ENCODE results near the gene USP7.

The USP7 gene

DNA sequence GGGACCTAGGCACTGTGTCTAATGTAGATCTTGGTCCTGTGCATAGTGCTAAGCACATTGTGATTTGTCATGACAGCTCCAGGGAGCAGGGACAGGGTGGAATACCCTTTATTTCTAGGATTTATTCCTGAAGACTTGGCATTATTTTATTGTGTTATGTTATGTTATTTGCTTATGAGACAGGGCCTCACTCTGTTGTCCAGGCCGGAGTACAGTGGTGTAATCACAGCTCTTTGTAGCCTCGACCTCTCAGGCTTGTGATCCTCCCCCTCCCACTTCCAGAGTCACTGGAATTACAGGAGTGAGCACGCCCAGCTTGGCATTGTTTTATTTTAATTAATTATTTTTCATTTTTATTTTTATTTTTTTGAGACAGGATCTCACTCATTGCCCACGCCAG lies 40.5 kb upstream of the USP7 start:
- TF ChIP-seq ZFX (IDR thresholded peaks at IDR 0.05; ENCODE audit: borderline replicate concordance) = no peak
- TF ChIP-seq, protein P1, sequence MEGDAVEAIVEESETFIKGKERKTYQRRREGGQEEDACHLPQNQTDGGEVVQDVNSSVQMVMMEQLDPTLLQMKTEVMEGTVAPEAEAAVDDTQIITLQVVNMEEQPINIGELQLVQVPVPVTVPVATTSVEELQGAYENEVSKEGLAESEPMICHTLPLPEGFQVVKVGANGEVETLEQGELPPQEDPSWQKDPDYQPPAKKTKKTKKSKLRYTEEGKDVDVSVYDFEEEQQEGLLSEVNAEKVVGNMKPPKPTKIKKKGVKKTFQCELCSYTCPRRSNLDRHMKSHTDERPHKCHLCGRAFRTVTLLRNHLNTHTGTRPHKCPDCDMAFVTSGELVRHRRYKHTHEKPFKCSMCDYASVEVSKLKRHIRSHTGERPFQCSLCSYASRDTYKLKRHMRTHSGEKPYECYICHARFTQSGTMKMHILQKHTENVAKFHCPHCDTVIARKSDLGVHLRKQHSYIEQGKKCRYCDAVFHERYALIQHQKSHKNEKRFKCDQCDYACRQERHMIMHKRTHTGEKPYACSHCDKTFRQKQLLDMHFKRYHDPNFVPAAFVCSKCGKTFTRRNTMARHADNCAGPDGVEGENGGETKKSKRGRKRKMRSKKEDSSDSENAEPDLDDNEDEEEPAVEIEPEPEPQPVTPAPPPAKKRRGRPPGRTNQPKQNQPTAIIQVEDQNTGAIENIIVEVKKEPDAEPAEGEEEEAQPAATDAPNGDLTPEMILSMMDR (IDR thresholded peaks at IDR 0.05) = no peak

DNA sequence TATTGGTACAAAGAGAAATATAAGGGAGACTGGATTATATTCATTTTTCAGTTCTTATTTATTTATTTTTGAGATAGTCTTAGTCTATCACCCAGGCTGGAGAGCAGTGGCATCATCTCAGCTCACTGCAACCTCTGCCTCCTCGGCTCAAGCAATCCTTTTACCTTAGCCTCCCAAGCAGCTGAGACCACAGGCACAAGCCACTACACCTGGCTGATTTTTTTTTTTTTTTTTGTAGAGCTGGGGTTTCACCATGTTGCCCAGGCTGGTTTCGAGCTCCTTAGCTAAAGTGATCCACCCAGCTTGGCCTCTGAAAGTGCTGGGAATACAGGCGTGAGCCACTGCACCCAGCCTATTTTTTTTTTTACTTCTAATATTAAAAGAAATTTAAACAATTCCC lies 40.1 kb upstream of the USP7 start:
- H3K27ac ChIP-seq = no peak overlapping the region
- TF ChIP-seq, protein P1 (IDR thresholded peaks at IDR 0.05) = no peak
- no peak for TF ChIP-seq ZFX (IDR thresholded peaks at IDR 0.05; ENCODE audit: borderline replicate concordance)

More for the DNA sequence above, 40.5 kb upstream of the USP7 start:
- H3K27ac ChIP-seq = no peak overlapping the region

DNA sequence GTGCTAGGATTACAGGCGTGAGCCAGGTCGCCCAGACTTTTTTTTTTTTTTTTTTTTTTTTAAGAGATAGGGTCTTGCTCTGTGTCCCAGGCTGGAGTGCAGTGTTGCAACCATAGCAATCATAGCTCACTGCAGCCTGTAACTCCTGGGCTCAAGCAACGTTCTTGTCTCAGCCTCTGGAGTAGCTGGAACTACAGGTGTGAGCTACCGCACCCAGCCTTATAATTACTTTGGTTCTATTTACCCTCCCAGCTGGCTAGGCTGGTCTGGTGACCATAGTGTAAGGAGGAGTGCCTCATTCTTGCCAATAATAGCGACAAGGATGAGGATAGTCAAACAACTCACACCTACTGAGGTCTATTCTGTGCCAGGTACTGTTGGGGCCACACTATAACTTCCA lies 39.6 kb upstream of the USP7 start:
- no peak overlapping the region for H3K27ac ChIP-seq

DNA sequence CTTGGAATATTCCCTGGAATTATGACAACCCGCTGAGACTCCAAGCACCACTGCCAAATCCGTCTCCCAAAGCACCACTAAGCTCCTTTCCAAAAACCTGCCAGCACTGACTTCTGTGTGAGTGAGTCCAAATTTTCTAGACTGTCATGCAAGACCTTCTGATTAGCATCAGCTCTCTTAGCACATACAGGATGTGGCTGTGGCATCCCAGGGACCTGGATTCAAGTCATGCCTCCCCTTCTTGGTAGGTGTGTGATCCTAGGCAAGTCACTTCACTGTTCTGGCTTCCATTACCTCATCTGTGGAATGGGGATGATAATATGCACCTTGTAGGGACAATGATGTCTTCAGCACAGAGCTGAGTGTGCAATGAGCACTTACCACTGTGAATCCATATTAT lies 38.3 kb upstream of the USP7 start:
- TF ChIP-seq ZFX (IDR thresholded peaks at IDR 0.05; ENCODE audit: borderline replicate concordance) = no peak
- TF ChIP-seq, protein P1 (IDR thresholded peaks at IDR 0.05) = no peak
- H3K27ac ChIP-seq = no peak overlapping the region

More for the DNA sequence above, 39.6 kb upstream of the USP7 start:
- no peak for TF ChIP-seq ZFX (IDR thresholded peaks at IDR 0.05; ENCODE audit: borderline replicate concordance)
- TF ChIP-seq, protein P1 (IDR thresholded peaks at IDR 0.05) = no peak

DNA sequence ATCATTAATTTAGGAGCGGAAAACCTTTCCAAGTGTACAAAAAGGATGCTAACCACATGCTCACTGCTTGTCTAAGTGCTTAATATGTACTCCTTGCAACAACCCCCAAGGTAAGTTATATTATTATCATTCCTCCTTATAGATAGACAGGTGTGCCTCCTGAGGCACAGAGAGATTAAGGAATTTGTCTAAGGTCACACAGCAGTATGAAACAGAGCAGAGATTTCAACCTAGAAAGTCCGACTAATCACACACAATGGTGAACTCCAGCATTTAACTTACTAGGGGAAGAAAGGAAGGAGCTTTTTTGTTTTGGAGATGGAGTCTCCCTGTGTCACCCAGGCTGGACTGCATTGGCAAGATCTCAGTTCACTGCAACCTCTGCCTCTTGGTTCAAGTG lies 37.0 kb upstream of the USP7 start:
- H3K27ac ChIP-seq = no peak overlapping the region
- no peak for TF ChIP-seq ZFX (IDR thresholded peaks at IDR 0.05; ENCODE audit: borderline replicate concordance)
- TF ChIP-seq, protein P1 (IDR thresholded peaks at IDR 0.05) = no peak

DNA sequence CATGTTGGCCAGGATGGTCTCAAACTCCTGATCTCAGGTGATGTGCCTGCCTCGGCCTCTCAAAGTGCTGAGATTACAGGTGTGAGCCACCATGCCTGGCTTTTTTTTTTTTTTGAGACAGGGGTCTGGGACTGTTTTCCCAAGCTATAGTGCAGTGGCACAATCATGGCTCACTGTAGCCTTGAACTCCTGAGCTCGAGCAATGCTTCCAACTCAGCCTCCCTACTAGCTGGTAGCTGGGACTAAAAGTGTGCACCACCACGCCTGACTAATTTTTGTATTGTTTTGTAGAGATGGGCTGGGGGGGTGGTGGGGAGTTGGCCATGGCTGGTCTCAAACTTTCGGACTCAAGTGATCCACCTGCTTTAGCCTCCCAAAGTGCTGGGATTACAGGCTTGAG lies 36.1 kb upstream of the USP7 start:
- no peak overlapping the region for H3K27ac ChIP-seq
- TF ChIP-seq ZFX (IDR thresholded peaks at IDR 0.05; ENCODE audit: borderline replicate concordance) = no peak
- TF ChIP-seq, protein P1 (IDR thresholded peaks at IDR 0.05) = no peak

DNA sequence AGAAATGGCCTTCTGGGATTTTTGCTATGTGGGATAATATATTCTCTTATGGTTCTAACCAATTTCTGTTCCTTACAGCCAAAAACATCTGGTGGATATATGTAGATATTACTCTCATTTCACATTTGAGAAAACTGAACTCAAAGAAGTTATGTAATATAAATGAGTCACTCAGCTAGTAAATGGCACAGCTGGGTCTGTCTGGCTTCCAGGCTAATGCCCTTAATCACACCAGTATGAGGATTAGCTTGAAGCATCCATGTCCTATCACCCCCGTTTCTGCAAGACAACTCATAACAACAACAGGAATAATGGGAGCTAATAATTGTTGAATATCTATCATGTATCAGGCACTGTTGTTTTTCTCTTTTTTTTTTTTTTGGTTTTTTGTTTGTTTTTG lies 34.4 kb upstream of the USP7 start:
- TF ChIP-seq, protein P1 (IDR thresholded peaks at IDR 0.05) = no peak
- TF ChIP-seq ZFX (IDR thresholded peaks at IDR 0.05; ENCODE audit: borderline replicate concordance) = no peak
- no peak overlapping the region for H3K27ac ChIP-seq

All from 22Rv1 (cell line).